Measurements from ENCODE around the gene SORCS3. TPM values are rescaled to one million over a fixed set of nuclear protein-coding genes. Genes with fewer than 3 reads are reported as not detected.

Gene SORCS3
- total and polyA plus RNA-seq, 7 donors = 0.15 to 1.1 (median 0.33) TPM; not detected in 2

GRCh38 chr10:104957178-104957841, 316.2 kb downstream of the SORCS3 start:
- no peak for TF ChIP-seq EP300 (IDR thresholded peaks at IDR 0.05)
- TF ChIP-seq, protein P1, sequence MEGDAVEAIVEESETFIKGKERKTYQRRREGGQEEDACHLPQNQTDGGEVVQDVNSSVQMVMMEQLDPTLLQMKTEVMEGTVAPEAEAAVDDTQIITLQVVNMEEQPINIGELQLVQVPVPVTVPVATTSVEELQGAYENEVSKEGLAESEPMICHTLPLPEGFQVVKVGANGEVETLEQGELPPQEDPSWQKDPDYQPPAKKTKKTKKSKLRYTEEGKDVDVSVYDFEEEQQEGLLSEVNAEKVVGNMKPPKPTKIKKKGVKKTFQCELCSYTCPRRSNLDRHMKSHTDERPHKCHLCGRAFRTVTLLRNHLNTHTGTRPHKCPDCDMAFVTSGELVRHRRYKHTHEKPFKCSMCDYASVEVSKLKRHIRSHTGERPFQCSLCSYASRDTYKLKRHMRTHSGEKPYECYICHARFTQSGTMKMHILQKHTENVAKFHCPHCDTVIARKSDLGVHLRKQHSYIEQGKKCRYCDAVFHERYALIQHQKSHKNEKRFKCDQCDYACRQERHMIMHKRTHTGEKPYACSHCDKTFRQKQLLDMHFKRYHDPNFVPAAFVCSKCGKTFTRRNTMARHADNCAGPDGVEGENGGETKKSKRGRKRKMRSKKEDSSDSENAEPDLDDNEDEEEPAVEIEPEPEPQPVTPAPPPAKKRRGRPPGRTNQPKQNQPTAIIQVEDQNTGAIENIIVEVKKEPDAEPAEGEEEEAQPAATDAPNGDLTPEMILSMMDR (IDR thresholded peaks at IDR 0.05) = no peak
- TF ChIP-seq POLR2AphosphoS5 (IDR thresholded peaks at IDR 0.05) = no peak
- TF ChIP-seq POLR2A (IDR thresholded peaks at IDR 0.05) = no peak
- DNase-seq = no peak
- Histone ChIP-seq H3K36me3 (no peaks in the 10 kb centered on the region), H3K4me3 (no peak overlapping the region), H3K9me3 (no peaks in the 10 kb centered on the region), H3K27me3 (no peaks in the 10 kb centered on the region), H3K4me1 (no peaks in the 10 kb centered on the region), H3K27ac (no peak overlapping the region)
- intact Hi-C loops (cut with DNase I) = no loop called here
- WGBS, 2 donors = 73 to 74% methylated on average over 4 of the region's 4 CpGs

DNA sequence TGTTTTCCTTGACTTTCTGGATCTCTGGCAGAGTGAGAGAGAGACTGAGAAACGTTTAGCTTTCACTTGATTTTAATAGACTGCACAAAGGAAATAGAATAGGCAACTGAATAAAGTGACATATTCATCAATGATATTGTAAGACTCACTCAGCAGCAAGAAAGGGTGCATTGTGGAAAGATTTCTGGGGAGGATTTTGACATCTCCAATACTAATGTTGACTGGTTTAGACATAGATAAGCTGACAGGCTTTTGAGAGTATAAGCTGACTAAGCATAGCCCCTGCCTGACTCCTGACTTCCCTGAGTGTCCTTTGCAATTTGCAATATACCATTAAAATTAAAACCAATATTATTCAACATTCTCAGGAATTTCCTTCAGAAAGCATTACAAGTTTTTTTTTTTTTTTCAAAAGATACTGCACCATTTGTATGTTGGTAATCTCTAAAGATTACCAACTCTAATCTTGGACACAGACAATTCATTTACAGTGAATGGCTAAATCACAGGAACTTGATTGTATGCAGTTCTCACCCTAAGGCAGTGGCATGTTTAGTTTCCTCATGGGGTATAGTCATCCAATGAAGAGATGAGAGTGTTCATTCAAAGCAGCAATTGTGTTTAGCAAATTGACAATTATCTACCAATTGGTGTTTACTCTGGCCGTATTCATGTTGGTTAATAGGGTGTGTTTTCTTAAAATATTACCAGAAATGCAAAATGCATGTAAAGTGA, 325.6 kb downstream of the SORCS3 start:
- Histone ChIP-seq H3K27me3 (no peaks in the 10 kb centered on the region), H3K36me3 (no peaks in the 10 kb centered on the region), H3K4me3 (no peak overlapping the region), H3K27ac (no peak overlapping the region), H3K4me1 (no peaks in the 10 kb centered on the region), H3K9me3 (no peaks in the 10 kb centered on the region)
- intact Hi-C loops (cut with DNase I) = no loop called here
- no peak for TF ChIP-seq POLR2AphosphoS5 (IDR thresholded peaks at IDR 0.05)
- TF ChIP-seq POLR2A (IDR thresholded peaks at IDR 0.05) = no peak
- no peak for TF ChIP-seq EP300 (IDR thresholded peaks at IDR 0.05)
- TF ChIP-seq, protein P1 (IDR thresholded peaks at IDR 0.05) = no peak
- DNase-seq = no peak
- 24 to 58% methylated on average over 2 of the region's 2 CpGs for WGBS, 2 donors

DNA sequence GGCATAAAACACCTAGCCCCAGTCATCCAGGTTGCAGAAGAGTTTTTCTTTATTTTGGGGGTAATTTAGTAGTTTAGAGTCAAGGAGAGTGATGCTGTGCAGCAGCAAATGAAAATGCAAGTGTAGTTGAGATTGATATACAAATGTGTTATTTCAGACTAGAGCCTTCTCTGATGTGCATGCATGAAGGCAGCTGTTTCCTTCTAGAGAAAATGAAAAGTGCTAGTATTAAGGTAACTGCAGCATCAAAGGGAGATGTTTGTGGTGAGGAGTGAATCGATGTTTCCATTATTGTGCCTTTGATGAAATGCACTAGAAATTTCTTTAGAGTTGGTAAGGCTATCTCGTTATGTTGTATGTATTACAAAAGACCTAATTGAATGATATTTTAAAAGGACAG, 339.3 kb downstream of the SORCS3 start:
- TF ChIP-seq, protein P1 (IDR thresholded peaks at IDR 0.05) = no peak
- no peak for TF ChIP-seq POLR2AphosphoS5 (IDR thresholded peaks at IDR 0.05)
- no peak for TF ChIP-seq EP300 (IDR thresholded peaks at IDR 0.05)
- TF ChIP-seq POLR2A (IDR thresholded peaks at IDR 0.05) = no peak

DNA sequence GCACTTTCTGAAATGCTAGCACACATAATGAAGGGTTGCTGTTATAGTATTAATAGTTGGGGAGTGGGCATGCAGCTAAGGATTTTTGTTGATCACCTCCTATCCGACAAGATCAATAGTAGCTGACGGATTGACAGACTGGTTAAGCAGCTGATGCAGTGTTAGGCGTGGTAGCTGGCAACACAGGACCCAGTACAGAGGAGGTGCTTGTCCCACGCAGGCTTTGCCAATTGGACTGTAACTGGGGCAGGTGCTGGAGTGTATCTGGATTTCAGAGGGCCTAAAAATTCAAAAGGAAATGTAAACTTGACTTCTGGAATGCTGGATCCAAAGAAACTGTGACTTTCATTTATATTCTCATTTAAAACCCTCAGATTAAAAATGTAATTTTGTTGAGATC, 340.9 kb downstream of the SORCS3 start:
- Histone ChIP-seq H3K27me3 (no peaks in the 10 kb centered on the region), H3K9me3 (no peaks in the 10 kb centered on the region), H3K4me3 (no peak overlapping the region), H3K36me3 (no peaks in the 10 kb centered on the region), H3K27ac (no peak overlapping the region), H3K4me1 (no peaks in the 10 kb centered on the region)
- DNase-seq = no peak
- TF ChIP-seq, protein P1 (IDR thresholded peaks at IDR 0.05) = no peak
- TF ChIP-seq EP300 (IDR thresholded peaks at IDR 0.05) = no peak
- no peak for TF ChIP-seq POLR2A (IDR thresholded peaks at IDR 0.05)
- TF ChIP-seq POLR2AphosphoS5 (IDR thresholded peaks at IDR 0.05) = no peak
- 67 to 86% methylated on average over 4 of the region's 4 CpGs for WGBS, 2 donors
- intact Hi-C loops (cut with DNase I) = no loop called here

More for the DNA sequence above, 339.3 kb downstream of the SORCS3 start:
- H3K4me1 ChIP-seq = no peaks in the 10 kb centered on the region
- no peaks in the 10 kb centered on the region for H3K27me3 ChIP-seq
- no peaks in the 10 kb centered on the region for H3K9me3 ChIP-seq
- no peak overlapping the region for H3K4me3 ChIP-seq
- no peaks in the 10 kb centered on the region for H3K36me3 ChIP-seq
- H3K27ac ChIP-seq = no peak overlapping the region
- intact Hi-C loops (cut with DNase I) = no loop called here
- DNase-seq = no peak
- 74 to 78% methylated on average over 2 of the region's 2 CpGs for WGBS, 2 donors

Data from sigmoid colon (tissue), 7 donors.